SK-N-SH treated with all-trans-retinoic acid at 6 μM for 48 hours (cell line): ENCODE results near the gene SYT8.

Experiments used
- ATAC-seq: fragments of 200-7000 bp; cut with Tn5 transposase; 3 replicates; pipeline ENCODE4 v1.9.1; 2020; ENCODE audit warnings: mild to moderate bottlenecking, moderate library complexity
- ARNTL ChIP-seq: fragments of 450-650 bp; formaldehyde crosslinking; IDR thresholded peaks from 2 replicates; pipeline ENCODE4 v1.5.0; 2020; ENCODE audit warnings: low read depth, mild to moderate bottlenecking, moderate library complexity, borderline replicate concordance
- BACH2 ChIP-seq: fragments of 250-450 bp; sonication (Bioruptor Pico); IDR thresholded peaks from 2 replicates; pipeline ENCODE4 v1.9.0; 2021; ENCODE audit warnings: mild to moderate bottlenecking, borderline replicate concordance
- CREB5 ChIP-seq: fragments of 250-450 bp; sonication (Bioruptor Pico); IDR thresholded peaks from 2 replicates; pipeline ENCODE4 v1.5.1; 2020; ENCODE audit warnings: low read depth, mild to moderate bottlenecking, moderate library complexity
- CSDC2 ChIP-seq: fragments of 250-450 bp; sonication (Bioruptor Pico); IDR thresholded peaks from 2 replicates; pipeline ENCODE4 v1.5.0; 2020; ENCODE audit warnings: mild to moderate bottlenecking, moderate library complexity
- ESRRG ChIP-seq: fragments of 250-450 bp; sonication (Bioruptor Pico); IDR thresholded peaks from 2 replicates; pipeline ENCODE4 v1.6.1; 2021; ENCODE audit warnings: mild to moderate bottlenecking
- GLIS3 ChIP-seq: fragments of 250-450 bp; sonication (Bioruptor Pico); IDR thresholded peaks from 2 replicates; pipeline ENCODE4 v1.5.0; 2020; ENCODE audit warnings: mild to moderate bottlenecking, moderate library complexity
- ISL1 ChIP-seq: fragments of 250-450 bp; sonication (Bioruptor Pico); IDR thresholded peaks from 2 replicates; pipeline ENCODE4 v2.1.2; 2022; ENCODE audit warnings: mild to moderate bottlenecking, moderate library complexity
- OSR1 ChIP-seq: fragments of 250-450 bp; sonication (Bioruptor Pico); IDR thresholded peaks from 2 replicates; pipeline ENCODE4 v1.8.0; 2022; ENCODE audit warnings: moderate library complexity, mild to moderate bottlenecking, inconsistent platforms
- PATZ1 ChIP-seq: fragments of 250-450 bp; sonication (Bioruptor Pico); IDR thresholded peaks from 2 replicates; pipeline ENCODE4 v1.8.0; 2020; ENCODE audit warnings: mild to moderate bottlenecking, moderate library complexity, borderline replicate concordance
- PPARA ChIP-seq: fragments of 250-450 bp; sonication (Bioruptor Pico); IDR thresholded peaks from 2 replicates; pipeline ENCODE4 v1.5.0; 2020; ENCODE audit warnings: mild to moderate bottlenecking, borderline replicate concordance
- RARB ChIP-seq: fragments of 250-450 bp; sonication (Bioruptor Pico); IDR thresholded peaks from 2 replicates; pipeline ENCODE4 v1.8.0; 2021; ENCODE audit warnings: mild to moderate bottlenecking, moderate library complexity
- TCF4 ChIP-seq: fragments of 250-450 bp; sonication (Bioruptor Pico); IDR thresholded peaks from 2 replicates; pipeline ENCODE4 v1.8.0; 2021; ENCODE audit warnings: mild to moderate bottlenecking, moderate library complexity, borderline replicate concordance
- TOX ChIP-seq: fragments of 250-450 bp; sonication (Bioruptor Pico); IDR thresholded peaks from 2 replicates; pipeline ENCODE4 v1.8.0; 2021; ENCODE audit warnings: mild to moderate bottlenecking, moderate library complexity, borderline replicate concordance
- ZC3H10 ChIP-seq: fragments of 250-450 bp; sonication (Bioruptor Pico); IDR thresholded peaks from 2 replicates; pipeline ENCODE4 v1.5.1; 2021; ENCODE audit warnings: mild to moderate bottlenecking, moderate library complexity
- ZFP3 ChIP-seq: fragments of 250-450 bp; sonication (Bioruptor Pico); IDR thresholded peaks from 2 replicates; pipeline ENCODE4 v1.5.0; 2020; ENCODE audit warnings: mild to moderate bottlenecking, moderate library complexity
- ZFP30 ChIP-seq: fragments of 450-650 bp; formaldehyde crosslinking; IDR thresholded peaks from 2 replicates; pipeline ENCODE4 v1.5.0; 2022; ENCODE audit warnings: mild to moderate bottlenecking, moderate library complexity
- ZNF565 ChIP-seq: fragments of 450-650 bp; formaldehyde crosslinking; conservative IDR thresholded peaks from 2 replicates; pipeline ENCODE4 v1.5.0; 2020; ENCODE audit warnings: low read depth, mild to moderate bottlenecking, moderate library complexity
- ZNF70 ChIP-seq: fragments of 450-650 bp; formaldehyde crosslinking; IDR thresholded peaks from 2 replicates; pipeline ENCODE4 v1.5.0; 2020; ENCODE audit warnings: mild to moderate bottlenecking, moderate library complexity
- ZNF8 ChIP-seq: fragments of 450-650 bp; formaldehyde crosslinking; IDR thresholded peaks from 2 replicates; pipeline ENCODE4 v1.5.0; 2020; ENCODE audit warnings: mild to moderate bottlenecking, moderate library complexity
- TF ChIP-seq, protein P1 (sequence below): fragments of 250-450 bp; sonication (Bioruptor Pico); IDR thresholded peaks from 2 replicates; pipeline ENCODE4 v1.5.0; 2020; ENCODE audit warnings: mild to moderate bottlenecking, moderate library complexity

SYT8 gene

GRCh38 chr11:1880746-1881441 lies 46.1 kb downstream of the SYT8 start:
- TF ChIP-seq RARB (CRISPR knock-in tag) (no peak), ESRRG (no peak), ZNF70 (CRISPR knock-in tag) (no peak), ZNF8 (no peak), BACH2 (CRISPR knock-in tag) (no peak), PPARA (no peak), PATZ1 (CRISPR knock-in tag) (no peak), CSDC2 (CRISPR knock-in tag) (no peak), ZC3H10 (CRISPR knock-in tag) (no peak), TOX (no peak)
- ATAC-seq, result no peak

DNA sequence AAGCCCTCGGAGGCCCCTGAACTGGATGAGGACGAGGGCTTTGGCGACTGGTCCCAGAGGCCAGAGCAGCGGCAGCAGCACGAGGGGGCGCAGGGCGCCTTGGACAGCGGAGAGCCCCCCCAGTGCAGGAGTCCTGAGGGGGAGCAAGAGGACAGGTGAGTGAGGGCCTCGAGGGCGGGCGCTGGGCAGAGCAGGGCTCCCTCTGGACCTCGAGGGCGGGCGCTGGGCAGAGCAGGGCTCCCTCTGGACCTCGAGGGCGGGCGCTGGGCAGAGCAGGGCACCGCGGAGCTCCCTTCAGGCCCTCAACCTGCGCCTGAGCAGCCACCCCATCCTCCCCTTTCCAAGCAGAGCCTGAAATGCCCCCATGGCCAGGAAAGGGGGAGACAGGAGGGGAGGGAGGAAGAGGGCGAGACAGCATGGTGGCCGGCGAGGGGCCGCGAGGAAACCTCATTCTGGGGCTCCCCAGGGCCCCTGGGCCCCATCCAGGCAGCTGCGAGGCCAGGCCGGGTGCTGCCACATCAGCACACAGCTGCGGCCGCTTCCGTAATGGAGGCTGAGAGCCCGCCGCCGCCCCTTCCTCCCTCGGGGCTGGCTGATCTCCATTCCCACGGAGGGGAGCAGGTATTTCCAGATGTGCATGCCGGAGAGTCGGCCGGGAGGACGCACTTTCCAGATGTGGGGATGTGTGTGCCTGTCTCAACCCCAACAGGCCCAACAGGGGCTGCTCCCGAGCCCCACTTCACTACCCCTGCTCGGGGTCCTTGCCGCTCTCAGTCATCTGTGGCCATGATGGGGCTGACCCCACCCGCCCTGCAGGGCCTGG lies 46.9 kb downstream of the SYT8 start:
- ATAC-seq, result peak; percentile 8
- no peak for TF ChIP-seq ESRRG
- TF ChIP-seq CREB5 (CRISPR knock-in tag), result no peak
- TF ChIP-seq BACH2 (CRISPR knock-in tag), result no peak
- no peak for TF ChIP-seq ARNTL (CRISPR knock-in tag)
- TF ChIP-seq ZNF70 (CRISPR knock-in tag), result no peak
- TF ChIP-seq, protein P1, sequence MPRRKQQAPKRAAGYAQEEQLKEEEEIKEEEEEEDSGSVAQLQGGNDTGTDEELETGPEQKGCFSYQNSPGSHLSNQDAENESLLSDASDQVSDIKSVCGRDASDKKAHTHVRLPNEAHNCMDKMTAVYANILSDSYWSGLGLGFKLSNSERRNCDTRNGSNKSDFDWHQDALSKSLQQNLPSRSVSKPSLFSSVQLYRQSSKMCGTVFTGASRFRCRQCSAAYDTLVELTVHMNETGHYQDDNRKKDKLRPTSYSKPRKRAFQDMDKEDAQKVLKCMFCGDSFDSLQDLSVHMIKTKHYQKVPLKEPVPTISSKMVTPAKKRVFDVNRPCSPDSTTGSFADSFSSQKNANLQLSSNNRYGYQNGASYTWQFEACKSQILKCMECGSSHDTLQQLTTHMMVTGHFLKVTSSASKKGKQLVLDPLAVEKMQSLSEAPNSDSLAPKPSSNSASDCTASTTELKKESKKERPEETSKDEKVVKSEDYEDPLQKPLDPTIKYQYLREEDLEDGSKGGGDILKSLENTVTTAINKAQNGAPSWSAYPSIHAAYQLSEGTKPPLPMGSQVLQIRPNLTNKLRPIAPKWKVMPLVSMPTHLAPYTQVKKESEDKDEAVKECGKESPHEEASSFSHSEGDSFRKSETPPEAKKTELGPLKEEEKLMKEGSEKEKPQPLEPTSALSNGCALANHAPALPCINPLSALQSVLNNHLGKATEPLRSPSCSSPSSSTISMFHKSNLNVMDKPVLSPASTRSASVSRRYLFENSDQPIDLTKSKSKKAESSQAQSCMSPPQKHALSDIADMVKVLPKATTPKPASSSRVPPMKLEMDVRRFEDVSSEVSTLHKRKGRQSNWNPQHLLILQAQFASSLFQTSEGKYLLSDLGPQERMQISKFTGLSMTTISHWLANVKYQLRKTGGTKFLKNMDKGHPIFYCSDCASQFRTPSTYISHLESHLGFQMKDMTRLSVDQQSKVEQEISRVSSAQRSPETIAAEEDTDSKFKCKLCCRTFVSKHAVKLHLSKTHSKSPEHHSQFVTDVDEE, result no peak
- no peak for TF ChIP-seq OSR1 (CRISPR knock-in tag)
- no peak for TF ChIP-seq ISL1 (CRISPR knock-in tag)
- TF ChIP-seq ZFP30 (CRISPR knock-in tag), result no peak
- no peak for TF ChIP-seq ZFP3 (CRISPR knock-in tag)
- no peak for TF ChIP-seq PATZ1 (CRISPR knock-in tag)
- TF ChIP-seq ZNF565 (CRISPR knock-in tag), result no peak
- no peak for TF ChIP-seq PPARA
- no peak for TF ChIP-seq RARB (CRISPR knock-in tag)
- TF ChIP-seq TCF4 (CRISPR knock-in tag), result no peak
- TF ChIP-seq GLIS3, result no peak
- TF ChIP-seq TOX, result no peak
- TF ChIP-seq ZC3H10 (CRISPR knock-in tag), result no peak
